ENCODE measurements around the gene KPNA3.
"Not testable (repeated sequence)": the region's sequence is repeated elsewhere in the genome, so short reads cannot be mapped to it uniquely, and the experiment has no call there.

Gene KPNA3

GRCh38 chr13:49740870-49741269 lies 51.6 kb downstream of the KPNA3 start:
- no peak for DNase-seq

GRCh38 chr13:49739498-49740187 lies 52.8 kb downstream of the KPNA3 start:
- no peak for DNase-seq

- no peak for DNase-seq
Observed at GRCh38 chr13:49733181-49733951, 59.1 kb downstream of the KPNA3 start.

GRCh38 chr13:49731766-49732165 lies 60.7 kb downstream of the KPNA3 start:
- DNase-seq: no peak

GRCh38 chr13:49716615-49717014 lies 75.9 kb downstream of the KPNA3 start:
- no peak for DNase-seq

GRCh38 chr13:49714757-49715156 lies 77.7 kb downstream of the KPNA3 start:
- no peak for DNase-seq

GRCh38 chr13:49711218-49711863 lies 81.1 kb downstream of the KPNA3 start:
- no peak for DNase-seq

- not testable (repeated sequence) for DNase-seq
Observed at GRCh38 chr13:49704264-49704663, 88.2 kb downstream of the KPNA3 start.

- no peak for DNase-seq
Observed at GRCh38 chr13:49701491-49701890, 91.0 kb downstream of the KPNA3 start.

GRCh38 chr13:49697468-49697867 lies 95.0 kb downstream of the KPNA3 start:
- no peak for DNase-seq

GRCh38 chr13:49694446-49694845 lies 98.0 kb downstream of the KPNA3 start:
- no peak for DNase-seq

- no peak for DNase-seq
Observed at GRCh38 chr13:49693877-49694276, 98.6 kb downstream of the KPNA3 start.

- no peak for DNase-seq
Observed at GRCh38 chr13:49693191-49693733, 99.2 kb downstream of the KPNA3 start.

- DNase-seq: peak; percentile 14 to 84 (median 72)
Observed at GRCh38 chr13:49690995-49691784, 101.3 kb downstream of the KPNA3 start, which contains the start of gene EBPL. Gene EBPL (minus strand): TSS chr13:49691486. CDS start chr13:49691424, 62 bp downstream.

- DNase-seq: no peak
Observed at GRCh38 chr13:49690133-49690994, 102.1 kb downstream of the KPNA3 start.

GRCh38 chr13:49683489-49683888 lies 109.0 kb downstream of the KPNA3 start:
- DNase-seq: no peak

GRCh38 chr13:49681842-49682435 lies 110.5 kb downstream of the KPNA3 start:
- DNase-seq: no peak

- no peak for DNase-seq
Observed at GRCh38 chr13:49679246-49679645, 113.2 kb downstream of the KPNA3 start.

GRCh38 chr13:49678191-49678914 lies 114.1 kb downstream of the KPNA3 start:
- DNase-seq: no peak

All from C1 segment of cervical spinal cord (tissue), 14 donors.